Measurements from ENCODE around the gene CRHR1. TPM values are rescaled to one million over a fixed set of nuclear protein-coding genes. Genes with fewer than 3 reads are reported as not detected.

The CRHR1 gene
- total and polyA plus RNA-seq, 10 of the 15 experiments (the other 5 are each of a cell fraction or from before 2014, with no cell fraction given): 0.08 TPM; not detected in 9

- CTCF ChIA-PET: no interaction called here
- intact Hi-C loops (cut with micrococcal nuclease; ENCODE audit: unreplicated experiment): no loop called here
- no peak overlapping the region for H3K9ac ChIP-seq (ENCODE audit: control insufficient read depth, insufficient read depth, low read length)
These were observed 17.3 kb downstream of the CRHR1 start for GRCh38 chr17:45801421-45801820.

GRCh38 chr17:45808845-45809244 lies 24.7 kb downstream of the CRHR1 start:
- ChIA-PET RAD21 (ENCODE audit: unreplicated experiment) (no interaction called here), SMC1A (ENCODE audit: uncharacterized antibody, unreplicated experiment) (no interaction called here), POLR2A (no interaction called here), CTCF (no interaction called here)
- H3K4me1 ChIP-seq (ENCODE audit: control insufficient read depth, insufficient read depth, low read length): no peaks in the 10 kb centered on the region
- FAIRE-seq: no peak
- WGBS (ENCODE audit: insufficient coverage, insufficient replicate concordance, low lambda C conversion rate, missing lambda C conversion rate): 100% methylated on average over 1 of the region's 1 CpG
- no peaks in the 10 kb centered on the region for H3K36me3 ChIP-seq (ENCODE audit: control insufficient read depth in 2 of 2, insufficient read depth in 2 of 2, low read length in 1 of 2)
- H3K27ac ChIP-seq (ENCODE audit: control insufficient read depth, insufficient read depth): no peak overlapping the region
- no peak for DNase-seq (ENCODE audit: low read depth, low spot score)
- ATAC-seq: no peak
- no peak overlapping the region for H2AFZ ChIP-seq (ENCODE audit: control insufficient read depth, low read depth, low read length)
- no peaks in the 10 kb centered on the region for H4K20me1 ChIP-seq (ENCODE audit: control insufficient read depth, insufficient read depth)
- intact Hi-C loops (cut with micrococcal nuclease; ENCODE audit: unreplicated experiment): no loop called here
- H3K9ac ChIP-seq (ENCODE audit: control insufficient read depth, insufficient read depth, low read length): no peak overlapping the region
- no peaks in the 10 kb centered on the region for H3K79me2 ChIP-seq (ENCODE audit: control insufficient read depth, insufficient read depth, low read length)
- H3K9me3 ChIP-seq (replicated peaks; ENCODE audit: control insufficient read depth, insufficient read depth, low read length): no peaks in the 10 kb centered on the region
- H3K4me3 ChIP-seq: no peak overlapping the region
- no peak overlapping the region for H3K4me2 ChIP-seq (ENCODE audit: control insufficient read depth, insufficient read depth)
- H3K27me3 ChIP-seq (replicated peaks in 1 of 2; ENCODE audit: control insufficient read depth in 2 of 2, insufficient read depth in 2 of 2, low read length in 1 of 2): peaks cover 0 to 5% of the 10 kb centered on the region in 2 experiments; a peak in 3 of 4 replicates
- BruUV-seq (replicated peaks): no TSS peak
- in situ Hi-C loops (cut with MboI): no loop called here
- TF ChIP-seq REST (IDR thresholded peaks at IDR 0.05; ENCODE audit: low read depth, low read length) (no peak), CEBPB (IDR thresholded peaks at IDR 0.05; ENCODE audit: borderline replicate concordance in 1 of 2, low read depth in 2 of 2, low read length in 2 of 2) (no peak), EP300 (IDR thresholded peaks at IDR 0.05; ENCODE audit: borderline replicate concordance in 1 of 2, control insufficient read depth in 1 of 2, low read depth in 2 of 2, low read length in 2 of 2) (no peak), BHLHE40 (IDR thresholded peaks at IDR 0.05; ENCODE audit: borderline replicate concordance in 1 of 2, low read depth in 2 of 2, low read length in 1 of 2) (no peak), ETV6 (conservative IDR thresholded peaks at IDR 0.05 in 1 of 2, IDR thresholded peaks at IDR 0.05 in 1 of 2; ENCODE audit: borderline replicate concordance in 1 of 2, low read depth in 1 of 2) (no peak), NFXL1 (IDR thresholded peaks at IDR 0.05; ENCODE audit: borderline replicate concordance) (no peak), JUNB (IDR thresholded peaks at IDR 0.05) (no peak), ATF7 (IDR thresholded peaks at IDR 0.05; ENCODE audit: low read depth) (no peak), MAX (IDR thresholded peaks at IDR 0.05; ENCODE audit: low read depth, low read length) (no peak), POLR2AphosphoS2 (IDR thresholded peaks at IDR 0.05; ENCODE audit: low read depth, low read length) (no peak)

More at GRCh38 chr17:45801421-45801820, 17.3 kb downstream of the CRHR1 start:
- Histone ChIP-seq H2AFZ (ENCODE audit: control insufficient read depth, low read depth, low read length) (no peak overlapping the region), H3K27me3 (replicated peaks in 1 of 2; ENCODE audit: control insufficient read depth in 2 of 2, insufficient read depth in 2 of 2, low read length in 1 of 2) (peaks cover 0 to 8% of the 10 kb centered on the region in 2 experiments; a peak in 2 of 4 replicates), H3K4me1 (ENCODE audit: control insufficient read depth, insufficient read depth, low read length) (no peaks in the 10 kb centered on the region), H3K4me3 (no peak overlapping the region), H3K4me2 (ENCODE audit: control insufficient read depth, insufficient read depth) (no peak overlapping the region), H3K27ac (ENCODE audit: control insufficient read depth, insufficient read depth) (no peak overlapping the region), H4K20me1 (ENCODE audit: control insufficient read depth, insufficient read depth) (no peaks in the 10 kb centered on the region), H3K79me2 (ENCODE audit: control insufficient read depth, insufficient read depth, low read length) (no peaks in the 10 kb centered on the region), H3K9me3 (replicated peaks; ENCODE audit: control insufficient read depth, insufficient read depth, low read length) (no peaks in the 10 kb centered on the region), H3K36me3 (ENCODE audit: control insufficient read depth in 2 of 2, insufficient read depth in 2 of 2, low read length in 1 of 2) (no peaks in the 10 kb centered on the region)
- DNase-seq (ENCODE audit: low read depth, low spot score): no peak
- ChIA-PET SMC1A (ENCODE audit: uncharacterized antibody, unreplicated experiment) (no interaction called here), RAD21 (ENCODE audit: unreplicated experiment) (no interaction called here), POLR2A (no interaction called here)
- TF ChIP-seq SREBF1 (IDR thresholded peaks at IDR 0.05; ENCODE audit: low read length): no peak
- BruUV-seq (replicated peaks): no TSS peak
- WGBS (ENCODE audit: insufficient coverage, insufficient replicate concordance, low lambda C conversion rate, missing lambda C conversion rate): 48% methylated on average over 8 of the region's 8 CpGs
- FAIRE-seq: no peak
- in situ Hi-C loops (cut with MboI): no loop called here
- no peak for ATAC-seq

Measured in GM12878 (cell line).